Choroid plexus epithelial cell (primary cell): ENCODE results near the gene TJP1.

Experiments
- DNase-seq: peaks from one replicate; pipeline ENCODE4 v3.0.0-alpha.2; 2010; ENCODE audit warnings: low read depth
- H3K4me3 ChIP-seq: 2 replicates; pipeline ENCODE4 v1.5.1; 2011; ENCODE audit warnings: low read depth, mild to moderate bottlenecking, control low read depth, low read length, moderate library complexity
- TF ChIP-seq, protein P1 (sequence below): conservative IDR thresholded peaks from 2 replicates; pipeline ENCODE4 v1.5.1; 2011; ENCODE audit warnings: low read depth, mild to moderate bottlenecking, control low read depth, inconsistent platforms, low read length, moderate library complexity

TJP1 gene

GRCh38 chr15:29656636-29657475 lies 165.4 kb downstream of the TJP1 start:
- TF ChIP-seq, protein P1, sequence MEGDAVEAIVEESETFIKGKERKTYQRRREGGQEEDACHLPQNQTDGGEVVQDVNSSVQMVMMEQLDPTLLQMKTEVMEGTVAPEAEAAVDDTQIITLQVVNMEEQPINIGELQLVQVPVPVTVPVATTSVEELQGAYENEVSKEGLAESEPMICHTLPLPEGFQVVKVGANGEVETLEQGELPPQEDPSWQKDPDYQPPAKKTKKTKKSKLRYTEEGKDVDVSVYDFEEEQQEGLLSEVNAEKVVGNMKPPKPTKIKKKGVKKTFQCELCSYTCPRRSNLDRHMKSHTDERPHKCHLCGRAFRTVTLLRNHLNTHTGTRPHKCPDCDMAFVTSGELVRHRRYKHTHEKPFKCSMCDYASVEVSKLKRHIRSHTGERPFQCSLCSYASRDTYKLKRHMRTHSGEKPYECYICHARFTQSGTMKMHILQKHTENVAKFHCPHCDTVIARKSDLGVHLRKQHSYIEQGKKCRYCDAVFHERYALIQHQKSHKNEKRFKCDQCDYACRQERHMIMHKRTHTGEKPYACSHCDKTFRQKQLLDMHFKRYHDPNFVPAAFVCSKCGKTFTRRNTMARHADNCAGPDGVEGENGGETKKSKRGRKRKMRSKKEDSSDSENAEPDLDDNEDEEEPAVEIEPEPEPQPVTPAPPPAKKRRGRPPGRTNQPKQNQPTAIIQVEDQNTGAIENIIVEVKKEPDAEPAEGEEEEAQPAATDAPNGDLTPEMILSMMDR: peak; percentile 18
- DNase-seq: peak; percentile 26
- H3K4me3 ChIP-seq: no peak overlapping the region

DNA sequence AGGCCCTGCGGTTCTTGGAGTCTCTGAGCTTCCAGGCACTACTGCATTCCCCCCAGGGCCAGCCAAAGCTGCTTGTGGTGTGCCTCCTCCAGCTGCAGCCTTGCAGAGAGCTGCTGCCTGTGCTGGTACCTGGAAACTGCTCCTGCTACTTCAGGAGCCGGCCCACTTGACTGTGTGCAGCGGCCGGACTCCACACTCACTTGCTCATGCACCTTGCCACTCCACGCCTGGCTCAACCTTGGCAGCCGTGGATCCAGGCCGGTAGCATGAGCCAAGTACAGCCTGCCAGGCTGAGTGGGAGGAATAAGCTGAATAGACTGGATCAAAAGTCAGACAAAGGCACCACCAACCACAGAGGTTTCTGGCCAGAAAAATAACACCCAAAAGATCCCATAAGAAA lies 169.7 kb downstream of the TJP1 start:
- H3K4me3 ChIP-seq: no peak overlapping the region
- TF ChIP-seq, protein P1: no peak

DNA sequence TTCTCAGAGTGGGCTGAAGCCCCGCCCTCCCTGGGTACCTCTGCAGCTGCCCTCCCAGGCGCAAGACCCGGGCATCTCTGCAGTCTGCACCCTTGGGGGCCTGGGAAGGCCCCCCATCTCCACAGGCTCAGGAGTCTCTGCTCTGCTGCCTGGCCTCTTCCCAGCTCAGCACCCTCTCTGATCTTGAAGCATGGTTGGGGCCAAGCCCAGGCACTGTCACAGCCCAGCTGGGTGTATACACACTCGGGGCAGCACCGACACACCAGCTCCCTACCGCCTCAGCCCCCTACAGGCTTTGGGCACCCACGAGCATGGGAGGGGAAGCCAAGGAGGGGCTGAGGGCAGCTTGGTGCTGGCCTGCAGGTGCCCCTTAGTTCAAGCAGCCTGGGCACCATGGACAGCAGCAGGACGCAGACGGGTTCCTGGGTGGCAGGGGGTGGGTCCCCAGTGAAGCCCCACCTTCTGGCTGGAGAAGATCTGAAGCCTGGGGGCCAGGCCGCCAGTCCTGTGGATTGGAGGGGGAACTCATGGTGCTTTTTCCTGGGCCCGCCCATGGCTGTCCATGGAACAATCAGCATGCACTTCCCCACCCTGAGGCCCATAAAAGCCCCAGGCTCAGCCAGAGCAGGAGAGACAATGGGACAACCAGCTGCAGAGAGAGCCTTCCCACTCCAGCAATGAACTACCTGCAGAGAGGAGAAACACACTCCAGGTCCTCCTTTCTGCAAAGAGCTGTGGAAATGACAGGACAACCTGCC lies 170.6 kb downstream of the TJP1 start:
- no peak for DNase-seq
- H3K4me3 ChIP-seq: no peak overlapping the region
- TF ChIP-seq, protein P1: no peak

More for the DNA sequence above, 169.7 kb downstream of the TJP1 start:
- DNase-seq: no peak
